C1 segment of cervical spinal cord (tissue), 14 donors: ENCODE measurements around the gene TTI1.

ENCODE experiments used
- DNase-seq, 14 donors: peaks; one replicate each; lab custom pipeline; 2025; lab: John Stamatoyannopoulos, UW

The TTI1 gene

DNA sequence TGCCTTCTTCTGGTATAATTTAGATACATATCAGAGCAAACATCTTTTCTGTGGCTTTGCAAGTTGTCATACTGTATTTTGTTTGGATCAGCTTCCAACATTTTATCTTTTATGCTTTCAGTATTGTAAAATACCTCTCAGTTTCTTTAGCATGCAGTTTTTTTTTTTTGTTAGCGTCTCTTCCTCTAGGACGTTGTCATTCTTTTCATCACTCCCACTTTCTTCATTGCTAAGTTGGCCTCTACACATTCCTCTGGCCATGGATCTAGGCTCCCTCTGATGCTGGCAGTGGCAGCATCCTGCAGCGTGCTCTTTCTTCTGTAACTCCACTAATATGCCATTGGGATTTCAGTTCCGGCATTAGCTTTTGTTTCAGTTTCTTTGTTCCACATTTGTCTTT lies 22.0 kb upstream of the TTI1 start:
- DNase-seq, result no peak

GRCh38 chr20:38054647-38055046 lies 21.4 kb upstream of the TTI1 start:
- no peak for DNase-seq

DNA sequence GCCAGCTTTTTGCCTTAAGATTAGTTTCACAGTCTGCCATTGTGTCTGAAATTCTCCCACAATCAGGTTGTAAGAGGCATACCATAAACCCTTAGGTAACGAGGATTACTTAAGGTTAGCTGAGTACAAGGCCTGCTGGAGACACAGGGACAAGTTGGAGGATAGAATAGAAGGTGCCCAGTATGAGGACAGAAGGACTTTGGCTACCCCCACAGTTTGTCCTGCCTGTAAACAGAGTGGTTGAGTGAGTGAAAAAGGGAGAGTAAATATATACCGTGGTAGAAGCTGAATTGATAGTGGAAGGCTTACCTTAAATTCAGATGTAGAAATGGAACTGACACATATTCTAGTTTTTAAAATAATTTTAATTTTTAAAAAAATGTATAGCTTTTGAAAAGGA lies 19.6 kb upstream of the TTI1 start:
- DNase-seq, result no peak

GRCh38 chr20:38050686-38051085 lies 17.4 kb upstream of the TTI1 start:
- no peak for DNase-seq

DNA sequence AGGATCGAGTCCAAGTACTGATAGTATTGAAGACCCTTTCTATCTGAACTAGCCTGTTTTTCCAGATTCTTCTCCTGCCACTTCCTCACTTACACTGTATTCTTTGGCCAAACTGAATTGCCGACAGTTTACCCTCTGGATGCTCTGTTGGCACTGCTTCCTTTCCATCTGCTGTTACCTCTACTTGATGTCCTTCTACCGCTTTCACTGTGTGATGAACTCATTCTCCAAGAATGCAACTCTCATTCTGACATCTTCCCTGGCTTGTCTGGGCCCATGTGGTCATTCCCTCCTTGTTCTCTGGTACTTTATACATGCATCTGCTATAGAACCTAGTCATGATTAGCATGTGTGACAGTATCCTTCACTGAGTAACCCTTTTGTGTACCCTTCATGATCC lies 16.5 kb upstream of the TTI1 start:
- DNase-seq, result peak in 1 of 14 donors; percentile 5

DNA sequence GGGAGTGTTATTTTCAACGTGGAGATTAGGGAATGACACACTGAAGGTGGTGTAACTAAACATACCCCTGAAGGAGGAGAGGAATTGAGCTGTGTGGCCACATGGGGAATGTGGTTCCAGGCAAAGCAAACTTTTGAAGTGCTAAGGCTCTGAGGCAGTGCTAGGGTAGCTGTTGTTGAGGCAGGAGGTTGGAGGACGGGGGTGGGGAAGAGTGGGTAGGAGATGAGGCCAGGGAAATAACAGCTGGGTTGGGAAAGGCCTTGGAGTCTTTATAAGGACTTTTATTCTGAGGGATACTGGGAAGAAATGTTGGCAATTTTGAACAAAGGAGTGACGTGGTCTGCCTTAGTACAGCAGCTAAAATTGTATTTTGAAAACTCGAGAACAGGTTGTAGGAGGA lies 13.3 kb upstream of the TTI1 start:
- no peak for DNase-seq

GRCh38 chr20:38044685-38045084 lies 11.4 kb upstream of the TTI1 start:
- no peak for DNase-seq

DNA sequence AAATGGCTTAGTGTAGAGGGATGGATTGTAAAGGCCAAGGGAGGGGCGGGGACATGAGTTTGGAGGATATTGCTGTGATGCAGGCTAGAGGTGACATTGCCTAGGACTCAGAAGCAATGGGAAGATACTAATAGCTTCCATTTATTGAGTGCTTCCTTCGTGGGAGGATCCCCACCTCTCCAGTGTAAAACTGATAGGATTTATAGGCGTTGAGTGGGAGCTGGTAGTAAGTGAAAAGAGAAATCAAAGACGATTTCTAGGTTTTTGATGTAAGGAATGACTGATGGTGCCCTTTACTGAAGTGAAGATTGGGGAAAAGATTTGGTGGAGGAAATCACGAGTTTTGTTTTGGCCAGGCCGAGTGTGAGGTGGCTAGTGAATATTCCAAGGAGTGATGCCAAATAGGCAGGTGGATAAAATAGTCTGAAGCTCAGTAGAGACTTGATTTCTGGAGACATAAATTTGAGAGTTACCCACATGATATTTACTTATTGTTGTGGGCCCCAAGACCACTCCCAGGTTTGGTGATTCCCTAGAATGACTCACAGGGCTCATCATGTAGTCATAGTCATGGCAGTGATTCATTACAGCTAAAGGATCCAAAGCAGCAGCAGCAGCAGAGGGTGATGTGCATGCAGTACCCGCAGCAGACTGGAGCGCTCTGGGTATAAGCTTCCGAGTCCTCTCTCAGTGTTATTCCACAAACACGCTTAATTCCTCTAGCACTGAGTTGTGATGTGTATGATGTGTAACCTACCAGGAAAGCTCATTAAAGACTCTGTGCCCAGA lies 10.4 kb upstream of the TTI1 start:
- DNase-seq, result no peak

DNA sequence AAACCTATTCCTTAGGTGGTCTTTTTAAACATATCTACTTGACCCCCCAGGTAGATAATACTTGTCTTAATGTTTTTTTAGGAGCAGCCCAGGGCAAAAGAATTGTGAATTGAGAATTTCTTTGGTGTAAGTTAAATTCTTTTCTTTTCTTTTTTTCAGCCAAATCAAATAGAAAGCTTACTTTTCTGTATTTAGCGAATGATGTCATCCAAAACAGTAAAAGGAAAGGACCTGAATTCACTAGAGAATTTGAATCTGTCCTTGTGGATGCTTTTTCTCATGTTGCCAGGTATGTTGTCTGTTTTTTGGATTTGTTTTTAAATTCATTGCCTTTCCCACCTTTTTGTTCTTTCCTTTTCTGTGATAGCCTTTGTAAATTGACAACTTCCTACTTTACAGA lies 7.0 kb upstream of the TTI1 start:
- no peak for DNase-seq

DNA sequence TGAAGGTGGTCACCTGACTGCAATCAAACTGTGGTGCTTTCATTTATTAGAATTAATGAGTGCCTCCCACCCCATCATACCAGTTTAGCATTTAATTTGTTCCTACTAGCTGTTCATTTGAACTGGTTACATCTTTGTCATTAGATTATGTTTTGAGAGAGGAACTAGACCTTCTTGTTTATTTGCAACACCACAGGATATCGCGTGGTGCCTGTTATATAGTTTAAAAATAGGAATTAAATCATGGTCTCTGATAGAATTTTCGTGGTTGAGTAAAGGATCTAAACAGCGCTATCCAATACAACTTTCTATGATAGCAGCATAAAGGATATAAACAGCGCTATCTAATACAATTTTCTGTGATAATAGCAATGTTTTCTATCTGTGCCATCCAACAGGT lies 3.1 kb upstream of the TTI1 start:
- no peak for DNase-seq

- no peak for DNase-seq
Measured at GRCh38 chr20:38034961-38035360, 1.7 kb upstream of the TTI1 start.

DNA sequence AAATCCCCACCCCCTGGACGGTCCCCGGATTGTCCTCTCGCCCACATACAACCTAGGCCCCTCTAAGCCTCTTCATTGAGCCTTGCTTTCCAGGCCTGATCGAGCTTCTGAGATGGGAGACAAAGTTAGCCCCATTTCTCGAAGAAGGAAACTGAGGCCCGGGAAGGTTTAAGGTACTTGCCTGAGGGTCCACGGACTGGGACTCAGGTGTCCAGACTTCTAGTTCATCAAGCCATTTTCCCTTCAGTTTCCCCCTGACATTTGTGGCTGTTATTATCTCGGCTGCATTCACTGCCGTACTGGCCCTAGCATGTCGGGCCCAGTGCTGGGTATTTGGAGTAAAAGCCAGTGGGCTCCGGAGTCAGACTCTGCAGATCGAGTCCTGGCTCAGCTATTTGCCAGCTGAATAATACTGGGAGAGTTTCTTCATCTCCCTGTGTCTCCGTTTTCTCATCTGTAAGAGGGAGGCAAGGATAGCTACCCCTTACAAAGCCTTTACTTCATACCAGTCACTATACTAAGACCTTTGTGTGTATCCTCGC lies 923 bp upstream of the TTI1 start:
- DNase-seq, result peak in 1 of 14 donors; percentile 35

GRCh38 chr20:38032585-38033329 lies 499 bp downstream of the TTI1 start:
- DNase-seq, result peak in 2 of 14 donors; percentile 66 to 81

DNA sequence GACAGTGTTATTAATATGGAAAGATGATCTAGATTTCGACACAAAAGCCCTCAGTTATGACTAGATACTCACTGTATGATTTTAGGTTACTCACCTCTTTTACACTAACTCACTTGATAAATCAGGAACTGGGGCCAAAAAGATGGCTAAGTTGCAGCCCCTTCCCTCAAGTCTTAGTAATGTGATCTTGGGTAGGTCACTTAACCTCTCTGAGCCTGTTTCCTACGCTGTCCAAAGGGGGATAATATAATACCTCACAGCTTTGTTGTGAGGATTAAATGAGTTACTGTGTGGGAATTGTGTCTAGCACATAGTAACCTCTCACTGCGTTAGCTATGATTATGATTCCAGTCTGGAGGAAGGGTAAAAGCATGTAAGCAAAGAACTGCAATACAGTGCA lies 1.3 kb downstream of the TTI1 start:
- no peak for DNase-seq

GRCh38 chr20:38029453-38029852 lies 3.8 kb downstream of the TTI1 start:
- DNase-seq, result no peak

- no peak for DNase-seq
Measured at GRCh38 chr20:38024496-38024895, 8.8 kb downstream of the TTI1 start.

DNA sequence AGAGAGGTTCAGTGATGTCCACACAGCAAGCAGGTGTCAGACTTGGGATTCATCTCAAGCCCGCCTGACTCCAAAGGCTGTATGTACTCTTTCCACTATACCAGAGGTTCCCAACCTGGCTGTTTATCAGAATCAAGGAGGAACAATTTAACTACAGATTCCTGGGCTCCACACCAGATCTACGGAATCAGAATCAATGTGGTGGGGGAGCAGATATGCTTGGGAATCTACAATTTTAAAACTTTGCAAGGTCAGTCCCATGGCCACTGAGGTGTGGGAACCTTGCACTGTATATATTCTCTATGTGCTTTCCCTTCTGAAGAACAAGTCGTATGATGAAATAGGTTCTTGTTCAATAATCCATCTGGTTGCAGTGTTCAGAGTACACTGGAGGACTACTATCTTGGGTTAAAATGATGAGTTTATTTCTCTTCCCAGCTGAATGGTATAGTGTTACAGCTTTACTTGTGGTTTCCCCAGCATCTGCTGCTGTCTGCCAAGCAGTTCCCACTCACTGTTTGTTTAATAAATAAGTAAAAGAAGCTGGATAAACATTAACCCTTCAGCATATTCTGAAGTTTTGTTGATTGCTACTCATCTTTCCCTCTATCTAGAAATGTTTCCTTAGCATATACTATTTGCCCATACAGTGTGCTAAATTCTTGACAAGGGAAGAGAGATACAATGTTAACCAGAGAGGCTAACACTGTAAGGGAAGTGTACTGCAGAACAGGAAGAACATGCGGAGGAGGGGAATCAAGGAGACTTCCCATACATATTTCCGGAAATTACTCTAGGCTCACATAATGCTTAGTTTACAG lies 9.9 kb downstream of the TTI1 start:
- no peak for DNase-seq

DNA sequence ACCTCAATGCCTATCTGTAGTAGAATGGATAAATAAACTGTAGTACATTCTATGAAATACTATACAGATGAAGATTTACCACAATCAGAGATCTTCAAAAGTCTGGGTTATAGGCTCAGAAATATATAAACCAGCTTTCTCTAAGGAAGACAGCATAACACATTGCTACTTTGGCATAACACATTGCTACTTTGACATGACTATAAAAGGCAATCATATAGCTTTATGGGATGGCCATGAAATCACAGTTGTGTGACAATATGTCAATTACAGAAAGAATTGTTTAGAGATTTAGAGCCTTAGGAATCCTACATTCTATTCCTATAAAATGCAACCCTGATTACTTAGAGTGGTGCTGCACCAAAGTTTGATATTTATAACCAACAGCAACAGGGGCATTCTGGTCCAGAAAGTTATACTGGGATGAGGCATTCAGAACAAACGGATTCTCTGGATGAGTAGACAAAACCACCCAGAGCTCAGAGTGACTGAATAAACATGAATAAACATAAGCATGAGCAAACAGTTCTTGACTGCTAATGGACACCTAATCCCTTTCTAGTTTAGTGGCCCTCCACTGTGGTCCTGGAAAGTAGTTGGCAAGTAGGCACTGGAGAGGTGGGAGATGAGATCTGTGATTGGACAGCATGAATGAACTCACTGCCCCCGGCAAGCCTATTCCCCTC lies 12.0 kb downstream of the TTI1 start:
- no peak for DNase-seq

- DNase-seq, result no peak
Measured at GRCh38 chr20:38018385-38018784, 14.9 kb downstream of the TTI1 start.

- DNase-seq, result no peak
Measured at GRCh38 chr20:38017959-38018358, 15.3 kb downstream of the TTI1 start.

DNA sequence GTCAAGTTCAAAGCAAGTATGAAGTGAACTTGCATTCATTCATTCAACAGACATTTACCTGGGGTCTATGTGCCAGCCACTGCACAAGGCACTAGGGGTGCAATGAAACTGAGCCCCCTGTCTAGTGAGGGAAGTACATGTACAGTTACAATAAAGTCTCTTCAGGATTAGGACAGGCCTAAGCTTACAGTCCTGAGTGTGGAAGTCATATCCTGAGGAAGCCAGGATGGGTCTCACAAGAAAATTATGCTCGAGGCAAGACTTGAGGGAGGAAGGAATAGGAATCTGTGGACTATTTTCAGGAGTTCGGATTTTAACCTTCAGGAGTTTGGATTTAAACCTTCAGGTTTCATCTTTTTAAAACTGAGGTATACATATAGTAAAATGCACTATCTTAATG lies 19.4 kb downstream of the TTI1 start:
- no peak for DNase-seq
